Measurements from ENCODE around the gene LRRK1.
"Not testable (repeated sequence)": the region's sequence is repeated elsewhere in the genome, so short reads cannot be mapped to it uniquely, and the experiment has no call there.

LRRK1 gene

GRCh38 chr15:101077806-101078668, 158.9 kb downstream of the LRRK1 start:
- not testable (repeated sequence) for H4K91ac ChIP-seq (ENCODE audit: low read depth, low read length, poor library complexity); H3K27ac ChIP-seq (replicated peaks; ENCODE audit: low read length)
- WGBS, 2 donors (ENCODE audit: extremely low coverage in 2 of 2, insufficient read length in 2 of 2, insufficient replicate concordance in 1 of 2), result no CpG with 5 or more reads among the region's 15 CpGs

GRCh38 chr15:101078669-101079323, 159.6 kb downstream of the LRRK1 start:
- WGBS, 2 donors (ENCODE audit: extremely low coverage in 2 of 2, insufficient read length in 2 of 2, insufficient replicate concordance in 1 of 2), result no CpG with 5 or more reads among the region's 16 CpGs
- no peak overlapping the region for H3K14ac ChIP-seq (ENCODE audit: low read length)
- H3K9ac ChIP-seq (ENCODE audit: low read depth, low read length, poor library complexity), result peak overlapping the region; percentile 12

More at GRCh38 chr15:101077806-101078668, 158.9 kb downstream of the LRRK1 start:
- H2BK12ac ChIP-seq (ENCODE audit: low read length); H3K4me2 ChIP-seq (ENCODE audit: insufficient read depth, low read length, poor library complexity, severe bottlenecking); H3K23ac ChIP-seq (ENCODE audit: low read depth, low read length, poor library complexity); H3K4me1 ChIP-seq (ENCODE audit: control insufficient read depth in 2 of 2, insufficient read depth in 1 of 2, low read depth in 1 of 2, low read length in 2 of 2); H2AFZ ChIP-seq (ENCODE audit: low read length); H3K79me1 ChIP-seq (ENCODE audit: low read depth, low read length); H3K36me3 ChIP-seq (replicated peaks in 1 of 2; ENCODE audit: control insufficient read depth in 2 of 2, insufficient read depth in 2 of 2, low read length in 2 of 2); H3K4me3 ChIP-seq (ENCODE audit: low read length in 2 of 2); H3K9me3 ChIP-seq (replicated peaks in 1 of 2; ENCODE audit: control insufficient read depth in 2 of 2, insufficient read depth in 1 of 2, low read depth in 1 of 2, low read length in 2 of 2); H3K9ac ChIP-seq (ENCODE audit: low read depth, low read length, poor library complexity); DNase-seq (ENCODE audit: low spot score); H3K4ac ChIP-seq (ENCODE audit: low read length); H3K14ac ChIP-seq (ENCODE audit: low read length); H2BK5ac ChIP-seq (ENCODE audit: low read length); H3K18ac ChIP-seq (ENCODE audit: low read length); H2BK120ac ChIP-seq (ENCODE audit: low read depth, low read length); H3K27me3 ChIP-seq (ENCODE audit: control insufficient read depth in 3 of 3, insufficient read depth in 3 of 3, low read depth in 1 of 3, low read length in 3 of 3); H4K8ac ChIP-seq (ENCODE audit: low read depth, low read length): not testable (repeated sequence)
- Histone ChIP-seq H2BK15ac (ENCODE audit: low read length) (peak overlapping the region; percentile 84), H2AK5ac (ENCODE audit: low read depth, low read length) (peak overlapping the region; percentile 88)

GRCh38 chr15:101081900-101082299, 162.7 kb downstream of the LRRK1 start:
- Histone ChIP-seq H3K4me2 (ENCODE audit: insufficient read depth, low read length, poor library complexity, severe bottlenecking) (no peak overlapping the region), H3K36me3 (replicated peaks in 1 of 2; ENCODE audit: control insufficient read depth in 2 of 2, insufficient read depth in 2 of 2, low read length in 2 of 2) (peaks cover 0 to 2% of the 10 kb centered on the region in 2 donors), H3K23ac (ENCODE audit: low read depth, low read length, poor library complexity) (no peak overlapping the region), H2BK120ac (ENCODE audit: low read depth, low read length) (no peak overlapping the region), H4K91ac (ENCODE audit: low read depth, low read length, poor library complexity) (no peak overlapping the region), H2AFZ (ENCODE audit: low read length) (no peak overlapping the region), H3K79me1 (ENCODE audit: low read depth, low read length) (peaks cover 2% of the 10 kb centered on the region), H3K4me3 (ENCODE audit: low read length in 2 of 2) (peak overlapping the region in 1 of 2 donors; percentile 64), H3K4ac (ENCODE audit: low read length) (no peak overlapping the region), H2AK5ac (ENCODE audit: low read depth, low read length) (no peak overlapping the region), H3K4me1 (ENCODE audit: control insufficient read depth in 2 of 2, insufficient read depth in 1 of 2, low read depth in 1 of 2, low read length in 2 of 2) (peaks cover 0 to 7% of the 10 kb centered on the region in 2 donors), H3K9me3 (replicated peaks in 1 of 2; ENCODE audit: control insufficient read depth in 2 of 2, insufficient read depth in 1 of 2, low read depth in 1 of 2, low read length in 2 of 2) (peaks cover 0 to 4% of the 10 kb centered on the region in 2 donors), H4K8ac (ENCODE audit: low read depth, low read length) (peak overlapping the region; percentile 78), H2BK5ac (ENCODE audit: low read length) (no peak overlapping the region), H3K14ac (ENCODE audit: low read length) (peak overlapping the region; percentile 1), H3K27ac (replicated peaks; ENCODE audit: low read length) (no peak overlapping the region), H3K18ac (ENCODE audit: low read length) (no peak overlapping the region), H3K27me3 (ENCODE audit: control insufficient read depth in 3 of 3, insufficient read depth in 3 of 3, low read depth in 1 of 3, low read length in 3 of 3) (no peaks in the 10 kb centered on the region), H2BK12ac (ENCODE audit: low read length) (no peak overlapping the region), H2BK15ac (ENCODE audit: low read length) (no peak overlapping the region), H3K9ac (ENCODE audit: low read depth, low read length, poor library complexity) (peak overlapping the region; percentile 1)
- no CpG with 5 or more reads among the region's 9 CpGs for WGBS, 2 donors (ENCODE audit: extremely low coverage in 2 of 2, insufficient read length in 2 of 2, insufficient replicate concordance in 1 of 2)
- DNase-seq (ENCODE audit: low spot score), result no peak

More at GRCh38 chr15:101078669-101079323, 159.6 kb downstream of the LRRK1 start:
- no peak overlapping the region for H2BK120ac ChIP-seq (ENCODE audit: low read depth, low read length)
- H4K8ac ChIP-seq (ENCODE audit: low read depth, low read length), result no peak overlapping the region
- H3K36me3 ChIP-seq (replicated peaks in 1 of 2; ENCODE audit: control insufficient read depth in 2 of 2, insufficient read depth in 2 of 2, low read length in 2 of 2), result peaks cover 0 to 2% of the 10 kb centered on the region in 2 donors
- H3K27me3 ChIP-seq (ENCODE audit: control insufficient read depth in 3 of 3, insufficient read depth in 3 of 3, low read depth in 1 of 3, low read length in 3 of 3), result no peaks in the 10 kb centered on the region
- no peak overlapping the region for H2BK5ac ChIP-seq (ENCODE audit: low read length)
- no peak overlapping the region for H3K27ac ChIP-seq (replicated peaks; ENCODE audit: low read length)
- H3K4me2 ChIP-seq (ENCODE audit: insufficient read depth, low read length, poor library complexity, severe bottlenecking), result no peak overlapping the region
- H2AK5ac ChIP-seq (ENCODE audit: low read depth, low read length), result peak overlapping the region; percentile 88
- H3K18ac ChIP-seq (ENCODE audit: low read length), result peak overlapping the region; percentile 72
- H3K4ac ChIP-seq (ENCODE audit: low read length), result no peak overlapping the region
- H3K4me1 ChIP-seq (ENCODE audit: control insufficient read depth in 2 of 2, insufficient read depth in 1 of 2, low read depth in 1 of 2, low read length in 2 of 2), result peaks cover 0 to 7% of the 10 kb centered on the region in 2 donors
- H2BK12ac ChIP-seq (ENCODE audit: low read length), result no peak overlapping the region
- no peak for DNase-seq (ENCODE audit: low spot score)
- H2AFZ ChIP-seq (ENCODE audit: low read length), result no peak overlapping the region
- H3K79me1 ChIP-seq (ENCODE audit: low read depth, low read length), result peaks cover 2% of the 10 kb centered on the region
- H4K91ac ChIP-seq (ENCODE audit: low read depth, low read length, poor library complexity), result no peak overlapping the region
- peak overlapping the region; percentile 84 for H2BK15ac ChIP-seq (ENCODE audit: low read length)
- peaks cover 0 to 4% of the 10 kb centered on the region in 2 donors for H3K9me3 ChIP-seq (replicated peaks in 1 of 2; ENCODE audit: control insufficient read depth in 2 of 2, insufficient read depth in 1 of 2, low read depth in 1 of 2, low read length in 2 of 2)
- H3K4me3 ChIP-seq (ENCODE audit: low read length in 2 of 2), result no peak overlapping the region
- H3K23ac ChIP-seq (ENCODE audit: low read depth, low read length, poor library complexity), result no peak overlapping the region

Data from neuronal stem cell (in vitro differentiated cells).